HEK293T (cell line): Measurements from ENCODE around the gene RTN1.

ENCODE experiments used
- ARNT ChIP-seq: fragments of 450-650 bp; IDR thresholded peaks from 2 replicates; pipeline ENCODE4 v1.6.1; 2017; ENCODE audit warnings: mild to moderate bottlenecking
- BHLHE40 ChIP-seq: fragments of 450-650 bp; IDR thresholded peaks from 2 replicates; pipeline ENCODE4 v1.6.1; 2016; ENCODE audit warnings: mild to moderate bottlenecking, moderate library complexity, borderline replicate concordance
- ELF4 ChIP-seq: fragments of 450-650 bp; IDR thresholded peaks from 2 replicates; pipeline ENCODE4 v1.6.1; 2017; ENCODE audit warnings: antibody characterized with exemption
- FOXM1 ChIP-seq: fragments of 450-650 bp; IDR thresholded peaks from 2 replicates; pipeline ENCODE4 v1.6.1; 2017; ENCODE audit warnings: mild to moderate bottlenecking, borderline replicate concordance
- L3MBTL2 ChIP-seq: fragments of 450-650 bp; conservative IDR thresholded peaks from 2 replicates; pipeline ENCODE4 v1.6.1; 2016; ENCODE audit warnings: mild to moderate bottlenecking
- PKNOX1 ChIP-seq: fragments of 450-650 bp; IDR thresholded peaks from 2 replicates; pipeline ENCODE4 v1.6.1; 2016
- SUZ12 ChIP-seq: fragments of 450-650 bp; IDR thresholded peaks from 2 replicates; pipeline ENCODE4 v1.6.1; 2016; ENCODE audit warnings: mild to moderate bottlenecking
- TARDBP ChIP-seq: fragments of 450-650 bp; IDR thresholded peaks from 2 replicates; pipeline ENCODE4 v1.6.1; 2016

- TF ChIP-seq SUZ12 (no peak), PKNOX1 (no peak), BHLHE40 (no peak), ELF4 (no peak), L3MBTL2 (no peak), ARNT (no peak), FOXM1 (no peak), TARDBP (no peak)
Observed at GRCh38 chr14:59913187-59913586, 42.6 kb upstream of the RTN1 start.
